ENCODE results near the gene SPON1. TPM values are rescaled to one million over a fixed set of nuclear protein-coding genes. Genes with fewer than 3 reads are reported as not detected.
A peak's percentile ranks its signal among the peaks of the same experiment; 100 is the strongest.
"Not testable (repeated sequence)": the region's sequence is repeated elsewhere in the genome, so short reads cannot be mapped to it uniquely, and the experiment has no call there.

The SPON1 gene
- total RNA-seq, 6 donors from 2014 or later: 12.6 to 68.9 (median 56.3) TPM

DNA sequence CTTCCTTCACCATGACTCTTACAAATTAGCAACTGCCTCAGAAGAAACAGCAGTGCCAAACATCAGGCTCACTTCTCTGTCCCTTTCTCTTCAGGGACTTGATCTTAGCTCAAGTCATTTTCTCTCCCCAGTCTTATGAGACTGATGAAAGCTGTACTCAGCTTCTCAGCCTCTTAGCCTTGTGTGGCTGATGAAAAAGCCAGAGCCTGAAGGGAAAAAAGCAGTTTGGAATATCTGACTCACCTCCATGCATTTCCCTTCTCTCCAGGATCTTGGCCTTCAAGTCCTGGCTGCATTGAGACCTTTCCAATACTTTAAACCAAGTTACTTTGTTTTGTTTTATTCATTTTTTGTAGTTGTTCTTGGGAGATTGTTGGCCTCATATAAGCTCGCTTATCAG, 195.9 kb downstream of the SPON1 start:
- H3K36me3 ChIP-seq: no peaks in the 10 kb centered on the region
- no peaks in the 10 kb centered on the region for H3K27me3 ChIP-seq
- ATAC-seq (ENCODE audit: low FRiP score in 2 of 2) (no peak), DNase-seq (no peak)
- WGBS, 2 donors: 85 to 90% methylated on average over 1 of the region's 1 CpG
- peaks cover 9 to 23% (median 17%) of the 10 kb centered on the region in 4 donors for H3K9me3 ChIP-seq
- no peak overlapping the region for H3K4me3 ChIP-seq
- TF ChIP-seq POLR2A (IDR thresholded peaks at IDR 0.05): no peak
- TF ChIP-seq, protein P1, sequence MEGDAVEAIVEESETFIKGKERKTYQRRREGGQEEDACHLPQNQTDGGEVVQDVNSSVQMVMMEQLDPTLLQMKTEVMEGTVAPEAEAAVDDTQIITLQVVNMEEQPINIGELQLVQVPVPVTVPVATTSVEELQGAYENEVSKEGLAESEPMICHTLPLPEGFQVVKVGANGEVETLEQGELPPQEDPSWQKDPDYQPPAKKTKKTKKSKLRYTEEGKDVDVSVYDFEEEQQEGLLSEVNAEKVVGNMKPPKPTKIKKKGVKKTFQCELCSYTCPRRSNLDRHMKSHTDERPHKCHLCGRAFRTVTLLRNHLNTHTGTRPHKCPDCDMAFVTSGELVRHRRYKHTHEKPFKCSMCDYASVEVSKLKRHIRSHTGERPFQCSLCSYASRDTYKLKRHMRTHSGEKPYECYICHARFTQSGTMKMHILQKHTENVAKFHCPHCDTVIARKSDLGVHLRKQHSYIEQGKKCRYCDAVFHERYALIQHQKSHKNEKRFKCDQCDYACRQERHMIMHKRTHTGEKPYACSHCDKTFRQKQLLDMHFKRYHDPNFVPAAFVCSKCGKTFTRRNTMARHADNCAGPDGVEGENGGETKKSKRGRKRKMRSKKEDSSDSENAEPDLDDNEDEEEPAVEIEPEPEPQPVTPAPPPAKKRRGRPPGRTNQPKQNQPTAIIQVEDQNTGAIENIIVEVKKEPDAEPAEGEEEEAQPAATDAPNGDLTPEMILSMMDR (IDR thresholded peaks at IDR 0.05): no peak
- TF ChIP-seq EP300 (IDR thresholded peaks at IDR 0.05): no peak
- TF ChIP-seq POLR2AphosphoS5 (IDR thresholded peaks at IDR 0.05): no peak
- no peaks in the 10 kb centered on the region for H3K4me1 ChIP-seq
- H3K27ac ChIP-seq: no peak overlapping the region

DNA sequence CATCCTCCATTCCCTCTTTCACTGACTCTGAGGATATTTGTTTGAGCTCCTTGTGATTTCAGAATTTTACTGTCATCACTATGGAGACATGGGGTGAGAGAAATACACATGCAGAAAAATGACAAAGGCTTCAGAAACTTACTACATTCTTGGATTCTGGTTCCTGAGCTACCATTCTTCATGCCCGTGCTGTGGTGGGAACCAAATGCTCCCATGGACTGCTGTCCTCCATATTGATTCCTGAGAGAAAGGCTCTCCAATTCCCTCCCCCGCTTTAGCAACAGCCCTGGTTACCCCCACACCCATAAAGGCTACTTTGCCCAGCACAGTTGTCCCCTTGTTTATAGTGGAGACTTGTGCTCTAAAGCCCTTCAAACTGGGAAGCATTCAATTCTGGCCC, 201.1 kb downstream of the SPON1 start:
- Histone ChIP-seq H3K9me3 (no peaks in the 10 kb centered on the region), H3K4me3 (no peak overlapping the region), H3K27ac (no peak overlapping the region), H3K27me3 (no peaks in the 10 kb centered on the region), H3K4me1 (no peaks in the 10 kb centered on the region), H3K36me3 (no peaks in the 10 kb centered on the region)
- no peak for DNase-seq
- ATAC-seq (ENCODE audit: low FRiP score in 2 of 2): no peak
- WGBS, 2 donors: 85 to 89% methylated on average over 1 to 2 of the region's 2 CpGs
- TF ChIP-seq POLR2AphosphoS5 (IDR thresholded peaks at IDR 0.05) (no peak), POLR2A (IDR thresholded peaks at IDR 0.05) (no peak), EP300 (IDR thresholded peaks at IDR 0.05) (no peak)
- TF ChIP-seq, protein P1 (IDR thresholded peaks at IDR 0.05): no peak

DNA sequence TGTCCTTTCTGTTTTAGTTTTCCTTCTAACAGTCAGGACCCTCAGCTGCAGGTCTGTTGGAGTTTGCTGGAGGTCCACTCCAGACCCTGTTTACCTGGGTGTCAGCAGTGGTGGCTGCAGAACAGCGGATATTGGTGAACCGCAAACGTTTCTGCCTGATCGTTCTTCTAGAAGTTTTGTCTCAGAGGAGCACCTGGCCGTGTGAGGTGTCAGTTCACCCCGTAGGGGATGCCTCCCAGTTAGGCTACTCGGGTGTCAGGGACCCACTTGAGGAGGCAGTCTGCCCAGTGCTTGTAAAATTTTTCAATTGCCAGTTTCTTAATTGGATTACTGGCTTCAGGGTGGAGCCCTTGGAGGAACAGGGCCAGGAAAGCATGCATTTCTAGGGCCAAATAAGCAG, 211.2 kb downstream of the SPON1 start:
- not testable (repeated sequence) for H3K27me3 ChIP-seq, H3K9me3 ChIP-seq, DNase-seq

DNA sequence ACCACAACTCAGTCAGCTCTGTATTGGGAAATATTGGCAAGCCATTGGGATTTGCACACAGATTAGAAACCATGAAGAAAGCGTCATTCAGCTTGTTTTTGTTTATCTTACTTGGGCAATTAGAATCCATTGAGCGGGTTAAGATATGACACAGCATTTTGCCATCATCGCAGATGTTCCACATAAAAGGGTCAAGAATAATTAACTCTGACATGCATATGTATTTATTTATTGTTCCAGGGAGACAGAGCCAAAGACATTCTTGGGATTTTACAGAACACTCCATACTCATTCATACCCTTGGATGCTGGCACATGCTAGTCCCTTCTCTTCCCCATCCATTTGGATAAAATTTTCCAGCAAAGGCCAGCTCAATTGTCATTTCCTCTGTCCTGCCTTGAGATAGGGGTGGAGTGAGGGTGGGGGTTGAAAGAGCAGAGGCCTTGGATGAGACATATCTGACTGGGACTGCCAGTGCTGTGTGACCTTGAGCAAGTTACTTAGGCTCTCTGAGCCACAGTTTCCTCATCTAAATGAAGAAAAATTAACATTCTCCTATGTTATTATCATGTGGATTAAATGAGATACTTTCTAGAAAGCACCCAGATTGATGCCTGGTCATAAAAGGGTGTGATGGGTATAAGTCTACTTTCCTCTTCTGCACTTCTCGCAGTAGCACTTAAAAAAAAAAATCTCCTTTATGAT, 216.7 kb downstream of the SPON1 start:
- no peak for DNase-seq
- H3K9me3 ChIP-seq: no peaks in the 10 kb centered on the region
- 69 to 74% methylated on average over 4 of the region's 4 CpGs for WGBS, 2 donors
- peak in 1 of 2 donors; percentile 19 for ATAC-seq (ENCODE audit: low FRiP score in 2 of 2)
- H3K27me3 ChIP-seq: no peaks in the 10 kb centered on the region
- no peak overlapping the region for H3K4me3 ChIP-seq
- TF ChIP-seq EP300 (IDR thresholded peaks at IDR 0.05): no peak
- TF ChIP-seq POLR2A (IDR thresholded peaks at IDR 0.05): no peak
- TF ChIP-seq, protein P1 (IDR thresholded peaks at IDR 0.05): no peak
- peak in 1 of 2 donors; percentile 58 for TF ChIP-seq POLR2AphosphoS5 (IDR thresholded peaks at IDR 0.05)
- H3K36me3 ChIP-seq: no peaks in the 10 kb centered on the region
- H3K4me1 ChIP-seq: no peaks in the 10 kb centered on the region
- H3K27ac ChIP-seq: no peak overlapping the region

More for the DNA sequence above, 211.2 kb downstream of the SPON1 start:
- H3K27ac ChIP-seq; H3K4me1 ChIP-seq; ATAC-seq (ENCODE audit: low FRiP score in 2 of 2); H3K4me3 ChIP-seq; H3K36me3 ChIP-seq: not testable (repeated sequence)
- 82 to 83% methylated on average over 2 to 7 of the region's 7 CpGs for WGBS, 2 donors

DNA sequence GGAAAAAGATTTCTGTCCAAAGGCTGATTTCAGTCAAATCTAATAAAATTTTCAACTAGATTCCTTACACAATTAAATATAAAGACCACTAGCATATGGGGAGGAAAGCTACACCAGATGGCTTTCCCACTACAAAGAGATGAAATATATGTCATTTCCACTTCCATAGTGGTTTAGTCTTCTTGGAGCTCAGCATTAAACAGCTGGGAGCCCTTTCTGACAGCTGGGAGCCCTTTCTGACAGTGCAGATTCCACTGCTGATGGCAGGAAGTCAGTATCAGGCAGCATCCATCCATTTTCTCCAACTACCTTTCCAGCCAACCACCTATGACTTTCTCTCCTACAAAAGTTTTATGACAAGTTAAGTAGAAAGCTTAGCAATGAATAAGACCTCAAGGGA, 218.6 kb downstream of the SPON1 start:
- Histone ChIP-seq H3K4me1 (no peaks in the 10 kb centered on the region), H3K9me3 (no peaks in the 10 kb centered on the region), H3K27me3 (no peaks in the 10 kb centered on the region), H3K36me3 (no peaks in the 10 kb centered on the region), H3K4me3 (no peak overlapping the region), H3K27ac (peak overlapping the region in 1 of 4 donors; percentile 34)
- TF ChIP-seq POLR2A (IDR thresholded peaks at IDR 0.05) (no peak), POLR2AphosphoS5 (IDR thresholded peaks at IDR 0.05) (no peak), EP300 (IDR thresholded peaks at IDR 0.05) (no peak)
- TF ChIP-seq, protein P1 (IDR thresholded peaks at IDR 0.05): no peak
- ATAC-seq (ENCODE audit: low FRiP score in 2 of 2): no peak
- no peak for DNase-seq
